ENCODE measurements around the gene LRRK2.

Gene LRRK2

GRCh38 chr12:40262657-40263056, 37.9 kb downstream of the LRRK2 start:
- H3K27ac ChIP-seq: no peak overlapping the region
- no peak for TF ChIP-seq ZFX (IDR thresholded peaks at IDR 0.05; ENCODE audit: borderline replicate concordance)
- no peak for TF ChIP-seq CTCF (IDR thresholded peaks at IDR 0.05)

- no peak overlapping the region for H3K27ac ChIP-seq
- TF ChIP-seq CTCF (IDR thresholded peaks at IDR 0.05) (no peak), ZFX (IDR thresholded peaks at IDR 0.05; ENCODE audit: borderline replicate concordance) (no peak)
These were observed 39.0 kb downstream of the LRRK2 start for GRCh38 chr12:40263616-40264409.

- no peak overlapping the region for H3K27ac ChIP-seq
- no peak for TF ChIP-seq CTCF (IDR thresholded peaks at IDR 0.05)
- no peak for TF ChIP-seq ZFX (IDR thresholded peaks at IDR 0.05; ENCODE audit: borderline replicate concordance)
These were observed 47.3 kb downstream of the LRRK2 start for GRCh38 chr12:40271981-40272664.

GRCh38 chr12:40281791-40282364, 57.1 kb downstream of the LRRK2 start:
- H3K27ac ChIP-seq: no peak overlapping the region
- TF ChIP-seq ZFX (IDR thresholded peaks at IDR 0.05; ENCODE audit: borderline replicate concordance) (no peak), CTCF (IDR thresholded peaks at IDR 0.05) (no peak)

GRCh38 chr12:40286583-40286982, 61.8 kb downstream of the LRRK2 start:
- H3K27ac ChIP-seq: no peak overlapping the region
- no peak for TF ChIP-seq ZFX (IDR thresholded peaks at IDR 0.05; ENCODE audit: borderline replicate concordance)
- no peak for TF ChIP-seq CTCF (IDR thresholded peaks at IDR 0.05)

- H3K27ac ChIP-seq: no peak overlapping the region
- TF ChIP-seq ZFX (IDR thresholded peaks at IDR 0.05; ENCODE audit: borderline replicate concordance) (no peak), CTCF (IDR thresholded peaks at IDR 0.05) (no peak)
These were observed 62.7 kb downstream of the LRRK2 start for GRCh38 chr12:40287369-40287975.
